RPMI7951 (cell line): ENCODE results near the gene PDIK1L. TPM values are rescaled to one million over a fixed set of nuclear protein-coding genes. Genes with fewer than 3 reads are reported as not detected.

Experiments
- DNase-seq: peaks from one replicate; pipeline ENCODE4 v3.0.0-alpha.2; 2012; ENCODE audit warnings: low read depth
- total RNA-seq: library from RNA; depleted of rRNA; stranded (reverse); fragments of >200 nt; shearing (Covaris generic); gene quantifications from 2 replicates; pipeline ENCODE4 v1.2.3, GENCODE V29; 2014; rRNA removed

PDIK1L gene
- total RNA-seq, 1 experiment from 2014 or later: 11.5 TPM

DNA sequence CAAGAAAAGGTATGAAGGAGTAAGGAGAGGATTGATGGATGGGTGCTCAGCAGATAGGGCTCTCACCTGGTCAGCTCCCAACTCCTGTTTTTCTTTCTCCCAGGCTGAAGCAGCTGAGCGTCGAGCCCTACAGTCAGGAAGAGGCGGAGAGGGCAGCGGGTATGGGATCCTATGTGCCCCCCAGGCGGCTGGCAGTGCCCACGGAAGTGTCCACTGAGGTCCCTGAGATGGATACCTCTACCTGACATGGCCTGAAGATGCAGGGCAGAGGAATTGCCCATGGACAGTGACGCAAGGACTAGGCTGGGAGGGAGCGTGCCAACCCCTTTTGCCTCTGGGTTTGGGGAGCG lies 58.8 kb downstream of the PDIK1L start:
- DNase-seq: no peak

DNA sequence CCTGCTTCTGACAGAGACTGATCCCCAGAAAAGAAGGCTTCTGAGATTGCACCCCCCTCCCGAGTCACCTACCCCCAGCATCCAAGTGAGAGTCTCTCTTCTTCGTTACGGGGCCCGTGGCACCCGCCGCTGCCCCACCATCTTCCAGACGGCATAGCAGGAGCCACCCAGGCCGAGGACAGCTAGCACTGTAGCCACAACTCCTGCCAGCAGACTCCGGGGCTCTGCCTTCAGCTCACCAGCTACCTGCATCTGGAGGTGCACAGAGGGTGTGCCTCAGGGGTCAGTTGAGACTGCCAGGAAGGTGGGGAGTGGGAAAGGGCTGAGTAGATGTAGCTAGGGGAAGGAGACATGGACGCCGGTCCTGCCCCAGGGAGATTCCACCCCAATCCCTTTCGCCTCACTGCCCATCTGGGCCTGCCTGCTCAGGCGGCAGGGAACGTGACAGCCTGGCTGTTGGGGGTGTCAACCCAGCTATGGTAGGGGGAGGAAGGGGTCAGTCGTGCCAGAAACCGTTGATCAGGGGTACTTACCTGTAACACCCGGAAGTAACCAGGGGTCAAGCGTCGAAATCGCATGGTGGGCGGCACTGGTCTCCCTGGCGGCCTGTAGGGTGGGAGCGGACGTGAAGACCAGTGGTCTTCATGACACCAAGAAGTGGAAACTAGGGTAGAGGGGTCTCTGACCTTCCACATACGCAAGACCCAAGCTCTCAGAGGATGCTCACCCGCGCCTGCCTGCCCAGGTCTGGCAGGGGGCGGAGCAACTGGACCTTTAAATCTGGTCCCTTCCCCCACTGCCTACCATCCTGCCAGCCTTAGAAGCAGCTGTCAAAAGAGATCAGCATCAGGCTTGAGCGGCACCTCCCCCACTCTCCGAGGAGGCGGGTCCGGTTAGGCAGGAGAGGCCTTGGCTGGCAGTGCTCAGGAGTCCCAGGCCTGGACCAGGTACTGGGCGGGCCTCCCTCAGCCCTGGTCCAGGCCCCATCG lies 59.8 kb downstream of the PDIK1L start, which contains the start of gene ZNF593OS:
Gene ZNF593OS, minus strand, starts transcription at position 749 of the 989 bp plus-strand sequence. Its CDS starts 171 bp downstream, at position 578.
- no peak for DNase-seq

Other genes starting within 250 kb of the PDIK1L start
- 3.2 and 5.0 TPM in 2 replicates for gene PAQR7, start 236.1 kb upstream of the PDIK1L start, total RNA-seq
- gene STMN1, start 205.4 kb upstream of the PDIK1L start, total RNA-seq: 341 and 495 TPM in 2 replicates
- 8.4 and 10.2 TPM in 2 replicates for gene PAFAH2, start 113.8 kb upstream of the PDIK1L start, total RNA-seq
- gene EXTL1, start 90.0 kb upstream of the PDIK1L start, total RNA-seq: 2.2 and 4.1 TPM in 2 replicates
- gene SLC30A2, start 65.7 kb upstream of the PDIK1L start, total RNA-seq: not detected in 2 replicates
- 0.12 TPM in 1 of 2 replicates, not detected in the other for gene TRIM63, start 44.2 kb upstream of the PDIK1L start, total RNA-seq
- not detected in 2 replicates for gene FAM110D, start 47.3 kb downstream of the PDIK1L start, total RNA-seq
- not detected in 2 replicates for gene C1orf232, start 57.1 kb downstream of the PDIK1L start, total RNA-seq
- gene ZNF593, start 58.1 kb downstream of the PDIK1L start, total RNA-seq: 26.4 and 32.1 TPM in 2 replicates
- gene ZNF593OS, start 60.0 kb downstream of the PDIK1L start, total RNA-seq: not detected in 2 replicates
- gene CNKSR1, start 65.7 kb downstream of the PDIK1L start, total RNA-seq: under 0.01 and 0.12 TPM in 2 replicates
- not detected in 2 replicates for gene CATSPER4, start 78.8 kb downstream of the PDIK1L start, total RNA-seq
- gene CEP85, start 122.4 kb downstream of the PDIK1L start, total RNA-seq: 27.8 and 30.5 TPM in 2 replicates
- 224 and 307 TPM in 2 replicates for gene SH3BGRL3, start 168.3 kb downstream of the PDIK1L start, total RNA-seq
- gene UBXN11, start 194.8 kb downstream of the PDIK1L start, total RNA-seq: 4.7 and 5.7 TPM in 2 replicates
- not detected in 2 replicates for gene CD52, start 206.1 kb downstream of the PDIK1L start, total RNA-seq
- gene CRYBG2, start 242.3 kb downstream of the PDIK1L start, total RNA-seq: not detected in 2 replicates